ENCODE results near the gene SHOC2.

SHOC2 gene

GRCh38 chr10:110919349-110919931 is at the start of gene SHOC2:
TSS of gene SHOC2 (plus strand) at chr10:110919604. CDS start at chr10:110964359, 44,755 bp downstream.
- no peak for FAIRE-seq

GRCh38 chr10:110870823-110871297 is 48.5 kb upstream of the SHOC2 start:
- no peak for FAIRE-seq

- FAIRE-seq = peak; percentile 97
Observed at GRCh38 chr10:110871298-110872084, 47.9 kb upstream of the SHOC2 start, which contains the start of gene PDCD4. TSS of gene PDCD4 (plus strand) at chr10:110871928. CDS start at chr10:110876028, 4,100 bp downstream.

GRCh38 chr10:110872145-110872983 is 47.0 kb upstream of the SHOC2 start:
- no peak for FAIRE-seq

- peak; percentile 71 for FAIRE-seq
Observed at GRCh38 chr10:110872984-110873923, 46.1 kb upstream of the SHOC2 start.

GRCh38 chr10:110873951-110874350 is 45.5 kb upstream of the SHOC2 start:
- FAIRE-seq = no peak

DNA sequence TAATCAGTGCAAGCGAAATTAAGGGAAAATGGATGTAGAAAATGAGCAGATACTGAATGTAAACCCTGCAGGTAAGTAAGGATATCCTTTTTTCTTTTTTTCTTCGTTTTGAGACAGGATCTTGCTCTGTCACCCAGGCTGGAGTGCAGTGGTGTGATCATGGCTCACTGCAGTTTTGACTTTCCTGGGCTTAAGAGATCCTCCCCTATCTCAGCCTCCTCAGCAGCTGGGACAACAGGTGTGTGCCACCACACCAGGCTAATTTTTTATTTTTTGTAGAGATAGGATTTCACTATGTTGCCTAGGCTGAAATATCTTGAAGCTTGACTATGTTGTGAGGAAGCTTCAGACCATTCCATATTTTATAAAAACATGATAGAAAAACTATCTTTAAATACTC is 43.4 kb upstream of the SHOC2 start:
- no peak for FAIRE-seq

DNA sequence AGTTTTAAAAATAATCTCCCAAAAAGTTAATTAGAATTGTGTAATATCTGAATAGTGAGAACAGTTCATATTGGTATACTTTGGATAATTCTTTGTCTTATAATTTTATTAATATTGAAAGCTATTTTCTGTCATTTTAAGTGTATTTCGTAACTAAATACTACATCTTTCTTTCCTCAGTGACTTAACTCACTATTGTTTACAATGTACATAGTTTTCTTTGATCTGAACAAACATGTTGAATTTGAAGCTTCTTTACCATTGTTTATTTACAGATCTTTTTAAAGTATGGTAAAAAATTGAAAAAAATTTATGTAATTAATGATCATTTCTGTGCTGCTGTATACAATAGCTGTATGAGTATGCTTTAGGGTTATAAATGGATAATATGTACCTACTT is 42.6 kb upstream of the SHOC2 start:
- peak; percentile 21 for FAIRE-seq

DNA sequence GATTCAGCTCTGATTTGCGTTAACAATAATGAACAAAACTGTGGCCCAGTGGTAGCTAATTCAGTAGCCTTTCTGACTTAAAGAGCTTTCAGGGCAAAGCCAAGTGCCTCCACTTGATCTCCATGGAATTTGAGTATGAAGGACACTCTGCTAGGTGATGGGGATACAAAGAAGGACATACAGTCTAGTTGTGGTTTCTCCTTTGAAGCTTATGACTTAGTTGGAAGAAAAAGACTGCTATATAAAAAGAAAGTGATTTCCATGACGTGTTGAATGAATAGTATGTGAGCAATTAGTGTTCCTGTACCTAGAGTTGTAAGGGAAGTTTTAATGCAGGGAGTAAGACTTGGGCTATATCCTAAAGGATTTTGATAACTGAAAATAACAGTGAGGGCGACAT is 39.4 kb upstream of the SHOC2 start:
- no peak for FAIRE-seq

- no peak for FAIRE-seq
Observed at GRCh38 chr10:110881247-110881646, 38.2 kb upstream of the SHOC2 start.

- no peak for FAIRE-seq
Observed at GRCh38 chr10:110881905-110882304, 37.5 kb upstream of the SHOC2 start.

- no peak for FAIRE-seq
Observed at GRCh38 chr10:110883924-110884323, 35.5 kb upstream of the SHOC2 start.

DNA sequence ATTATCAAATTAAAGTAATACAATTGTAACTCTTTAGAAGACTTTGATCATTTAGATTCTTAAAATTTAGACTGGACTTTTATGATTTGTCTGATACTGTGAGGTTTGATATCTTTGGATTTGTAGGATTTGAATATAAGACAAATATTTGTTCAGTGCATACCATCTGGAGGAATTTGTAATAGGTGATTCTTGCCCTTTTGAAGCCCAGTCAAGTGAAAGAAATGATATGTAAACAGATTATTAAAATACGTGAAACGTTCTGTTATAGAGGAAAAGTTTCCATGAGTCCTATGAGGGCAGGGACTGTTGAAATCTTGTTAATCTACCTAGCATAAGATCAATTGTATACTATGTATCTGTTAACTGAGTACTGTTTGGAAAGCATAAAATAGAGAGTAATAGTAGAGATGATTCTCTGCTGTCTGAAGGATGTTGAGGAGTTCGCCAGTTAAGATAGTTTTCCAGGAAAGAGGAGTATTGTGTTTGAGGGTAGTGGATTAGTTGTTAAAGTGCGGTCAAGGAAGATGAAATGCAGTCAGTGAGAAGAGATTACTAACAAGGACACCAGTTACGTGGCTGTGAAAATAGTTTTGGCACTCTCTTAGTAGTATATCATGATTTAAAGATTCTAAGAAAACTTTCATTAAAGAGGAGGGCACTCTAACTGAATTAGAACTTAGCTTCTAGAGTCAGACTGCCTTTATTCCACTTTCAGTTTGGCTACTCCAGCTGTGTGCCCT is 33.3 kb upstream of the SHOC2 start:
- no peak for FAIRE-seq

GRCh38 chr10:110887560-110887959 is 31.8 kb upstream of the SHOC2 start:
- no peak for FAIRE-seq

DNA sequence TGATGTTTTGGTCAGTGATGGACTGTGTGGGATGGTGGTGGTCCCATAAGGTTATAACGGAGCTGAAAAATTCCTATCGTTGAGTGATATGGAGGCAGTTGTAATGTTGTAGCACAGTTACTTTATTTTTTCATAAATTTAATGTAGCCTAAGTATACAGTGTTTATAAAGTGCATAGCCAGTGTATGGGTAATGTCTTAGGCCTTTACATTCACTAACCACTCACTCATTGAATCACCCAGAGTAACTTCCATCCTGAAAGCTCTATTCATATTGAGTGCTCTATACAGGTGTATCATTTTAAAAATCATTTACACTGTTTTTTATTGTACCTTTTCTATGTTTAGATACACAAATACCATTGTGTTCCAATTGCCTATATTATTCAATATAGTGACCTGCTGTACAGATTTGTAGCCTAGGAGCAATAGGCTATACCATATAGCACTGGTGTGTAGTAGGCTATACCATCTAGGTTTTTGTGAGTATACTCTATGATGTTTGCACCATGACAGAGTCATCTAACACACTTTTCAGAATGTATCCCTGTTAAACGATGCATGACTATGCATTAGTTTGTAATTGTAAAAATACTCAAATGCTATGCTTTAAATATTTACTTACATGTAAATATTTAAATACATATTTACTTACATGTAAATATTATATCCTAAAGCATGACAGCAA is 26.7 kb upstream of the SHOC2 start:
- FAIRE-seq = no peak

DNA sequence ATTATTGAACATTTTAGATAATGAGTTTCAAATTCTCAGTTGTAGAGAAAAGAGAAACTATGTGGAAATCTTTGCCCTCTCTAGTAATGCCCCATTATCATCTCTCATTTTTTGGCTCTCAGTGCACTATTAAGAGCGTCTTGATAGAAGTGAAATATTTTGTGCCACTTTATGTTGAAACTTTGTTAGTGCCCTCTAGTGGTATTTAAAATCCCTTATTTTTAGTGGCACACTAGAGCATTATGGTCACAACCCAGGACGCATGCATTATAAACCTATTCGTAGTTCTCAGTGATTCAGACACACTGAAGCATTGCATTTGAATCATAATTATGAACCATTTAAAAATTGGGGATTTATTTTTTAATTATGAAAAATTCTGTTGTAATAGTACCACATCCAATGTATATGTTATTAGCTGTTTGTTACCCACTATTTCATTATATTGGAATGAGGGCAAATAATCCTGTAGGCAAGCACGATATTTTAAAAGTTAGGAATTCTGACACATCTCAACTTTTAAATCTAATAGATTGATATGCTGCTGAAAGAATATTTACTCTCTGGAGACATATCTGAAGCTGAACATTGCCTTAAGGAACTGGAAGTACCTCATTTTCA is 25.7 kb upstream of the SHOC2 start:
- FAIRE-seq = peak; percentile 79

- no peak for FAIRE-seq
Observed at GRCh38 chr10:110897184-110897583, 22.2 kb upstream of the SHOC2 start.

DNA sequence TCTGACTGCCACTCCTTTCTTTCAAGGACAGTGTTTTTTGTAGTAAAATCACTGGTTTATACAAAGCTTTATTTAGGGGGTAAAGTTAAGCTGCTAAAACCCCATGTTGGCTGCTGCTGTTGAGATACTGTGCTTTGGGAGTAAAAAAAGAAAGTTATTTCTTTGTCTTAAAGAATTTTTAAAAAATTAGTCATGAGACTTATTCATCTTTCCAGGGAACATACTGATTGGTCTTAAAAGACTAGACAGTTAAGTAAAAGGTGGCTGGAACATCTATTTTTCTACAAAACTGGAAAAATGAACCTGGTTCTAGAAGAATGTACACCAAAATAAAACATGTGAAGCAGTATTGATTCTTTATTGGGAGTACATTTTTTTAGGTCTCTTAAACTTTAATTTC is 21.0 kb upstream of the SHOC2 start:
- no peak for FAIRE-seq

DNA sequence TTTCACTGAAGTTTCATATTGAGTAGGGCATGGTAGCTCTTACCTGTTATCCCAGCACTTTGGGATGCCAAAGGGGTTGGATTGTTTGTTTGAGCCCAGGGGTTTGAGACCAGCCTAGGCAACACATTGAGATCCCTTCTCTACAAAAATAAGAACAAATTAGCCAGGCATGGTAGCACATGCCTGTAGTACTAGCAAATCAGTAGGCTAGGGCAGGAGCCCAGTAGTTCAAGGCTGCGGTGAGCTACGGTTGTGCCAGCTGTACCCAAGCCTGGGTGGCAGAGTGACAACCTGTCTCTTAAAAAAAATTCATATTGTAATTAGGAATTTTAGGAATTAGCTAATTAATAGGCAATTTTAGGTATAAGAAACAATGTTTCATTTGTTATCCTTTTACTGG is 18.4 kb upstream of the SHOC2 start:
- no peak for FAIRE-seq
